ENCODE data around the gene METTL26. TPM values are rescaled to one million over a fixed set of nuclear protein-coding genes. Genes with fewer than 3 reads are reported as not detected.

Gene METTL26
- total and polyA plus RNA-seq, 4 donors, result 26.3 to 69.1 (median 41.4) TPM

GRCh38 chr16:621526-622105, 14.5 kb downstream of the METTL26 start:
- Histone ChIP-seq H3K9ac (ENCODE audit: low read depth in 1 of 2, low read length in 2 of 2) (no peak overlapping the region), H3K4me1 (ENCODE audit: control insufficient read depth in 4 of 4, insufficient read depth in 4 of 4, low read length in 3 of 4) (peaks cover 0 to 10% (median 3%) of the 10 kb centered on the region in 4 donors), H3K4me3 (ENCODE audit: low read depth in 1 of 3, low read length in 3 of 3) (no peak overlapping the region), H3K27ac (ENCODE audit: low read depth in 1 of 2, low read length in 2 of 2) (peak overlapping the region in 1 of 2 donors; percentile 3), H3K36me3 (ENCODE audit: control insufficient read depth in 4 of 4, insufficient read depth in 3 of 4, low read depth in 1 of 4, low read length in 3 of 4) (peaks cover 0 to 8% (median 4%) of the 10 kb centered on the region in 4 donors), H3K27me3 (ENCODE audit: control insufficient read depth in 4 of 4, insufficient read depth in 4 of 4, low read length in 3 of 4) (no peaks in the 10 kb centered on the region), H3K9me3 (ENCODE audit: control insufficient read depth in 4 of 4, low read length in 3 of 4) (no peaks in the 10 kb centered on the region)
- no peak for DNase-seq (ENCODE audit: low spot score)
- TF ChIP-seq, protein P1, sequence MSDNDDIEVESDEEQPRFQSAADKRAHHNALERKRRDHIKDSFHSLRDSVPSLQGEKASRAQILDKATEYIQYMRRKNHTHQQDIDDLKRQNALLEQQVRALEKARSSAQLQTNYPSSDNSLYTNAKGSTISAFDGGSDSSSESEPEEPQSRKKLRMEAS (IDR thresholded peaks at IDR 0.05), result no peak
- TF ChIP-seq ATF3 (IDR thresholded peaks at IDR 0.05) (no peak), HNF4A (conservative IDR thresholded peaks at IDR 0.05) (no peak), FOXA1 (IDR thresholded peaks at IDR 0.05) (no peak), JUND (IDR thresholded peaks at IDR 0.05) (no peak), SP1 (IDR thresholded peaks at IDR 0.05) (no peak), NR2F2 (IDR thresholded peaks at IDR 0.05) (no peak), GABPA (IDR thresholded peaks at IDR 0.05 in 1 of 2, conservative IDR thresholded peaks at IDR 0.05 in 1 of 2) (no peak), CTCF (IDR thresholded peaks at IDR 0.05; ENCODE audit: low read depth, low read length, missing input control) (no peak), REST (IDR thresholded peaks at IDR 0.05) (no peak), HNF4G (IDR thresholded peaks at IDR 0.05) (no peak), EGR1 (IDR thresholded peaks at IDR 0.05; ENCODE audit: low read depth in 2 of 2) (no peak), YY1 (IDR thresholded peaks at IDR 0.05) (no peak), FOXA2 (IDR thresholded peaks at IDR 0.05) (no peak), RAD21 (IDR thresholded peaks at IDR 0.05) (no peak), TAF1 (conservative IDR thresholded peaks at IDR 0.05) (no peak), RXRA (IDR thresholded peaks at IDR 0.05) (no peak)
- TF ChIP-seq, protein P2, sequence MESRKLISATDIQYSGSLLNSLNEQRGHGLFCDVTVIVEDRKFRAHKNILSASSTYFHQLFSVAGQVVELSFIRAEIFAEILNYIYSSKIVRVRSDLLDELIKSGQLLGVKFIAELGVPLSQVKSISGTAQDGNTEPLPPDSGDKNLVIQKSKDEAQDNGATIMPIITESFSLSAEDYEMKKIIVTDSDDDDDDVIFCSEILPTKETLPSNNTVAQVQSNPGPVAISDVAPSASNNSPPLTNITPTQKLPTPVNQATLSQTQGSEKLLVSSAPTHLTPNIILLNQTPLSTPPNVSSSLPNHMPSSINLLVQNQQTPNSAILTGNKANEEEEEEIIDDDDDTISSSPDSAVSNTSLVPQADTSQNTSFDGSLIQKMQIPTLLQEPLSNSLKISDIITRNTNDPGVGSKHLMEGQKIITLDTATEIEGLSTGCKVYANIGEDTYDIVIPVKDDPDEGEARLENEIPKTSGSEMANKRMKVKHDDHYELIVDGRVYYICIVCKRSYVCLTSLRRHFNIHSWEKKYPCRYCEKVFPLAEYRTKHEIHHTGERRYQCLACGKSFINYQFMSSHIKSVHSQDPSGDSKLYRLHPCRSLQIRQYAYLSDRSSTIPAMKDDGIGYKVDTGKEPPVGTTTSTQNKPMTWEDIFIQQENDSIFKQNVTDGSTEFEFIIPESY (IDR thresholded peaks at IDR 0.05), result no peak
- WGBS, result 86% methylated on average over 21 of the region's 21 CpGs
